HepG2 (cell line): ENCODE data around the gene YEATS4. TPM values are rescaled to one million over a fixed set of nuclear protein-coding genes. Genes with fewer than 3 reads are reported as not detected.

Experiments
- ARID4A ChIP-seq: sonication (generic); formaldehyde crosslinking; IDR thresholded peaks from 2 replicates; pipeline ENCODE4 v1.5.0; 2020; ENCODE audit warnings: mild to moderate bottlenecking, missing genetic modification reagents, borderline replicate concordance
- BCL6 ChIP-seq: IDR thresholded peaks from 2 replicates; pipeline ENCODE4 v1.6.1; 2016; ENCODE audit warnings: missing genetic modification reagents, missing compliant biosample characterization
- DNMT1 ChIP-seq: sonication (generic); formaldehyde crosslinking; IDR thresholded peaks from 2 replicates; pipeline ENCODE4 v1.5.1; 2020; ENCODE audit warnings: mild to moderate bottlenecking, missing genetic modification reagents
- ETS1 ChIP-seq: sonication (generic); formaldehyde crosslinking; IDR thresholded peaks from 2 replicates; pipeline ENCODE4 v1.4.0; 2020; ENCODE audit warnings: missing genetic modification reagents
- HDAC6 ChIP-seq: fragments of 200-600 bp; sonication (generic); IDR thresholded peaks from 2 replicates; pipeline ENCODE4 v1.7.0; 2017; ENCODE audit warnings: mild to moderate bottlenecking, antibody characterized with exemption, low read length, low read depth
- KDM4B ChIP-seq: sonication (generic); formaldehyde crosslinking; IDR thresholded peaks from 2 replicates; pipeline ENCODE4 v1.4.0; 2020; ENCODE audit warnings: missing genetic modification reagents
- KLF15 ChIP-seq: sonication (generic); formaldehyde crosslinking; IDR thresholded peaks from 2 replicates; pipeline ENCODE4 v1.8.1; 2023; ENCODE audit warnings: borderline replicate concordance, mild to moderate bottlenecking, inconsistent platforms, missing genetic modification reagents, mixed read lengths
- MBD4 ChIP-seq: IDR thresholded peaks from 2 replicates; pipeline ENCODE4 v1.6.1; 2012; ENCODE audit warnings: low read length, inconsistent platforms, borderline replicate concordance
- PHB2 ChIP-seq: fragments of 450-650 bp; IDR thresholded peaks from 2 replicates; pipeline ENCODE4 v1.6.1; 2018; ENCODE audit not compliant: partially characterized antibody
- PHF21A ChIP-seq: sonication (generic); formaldehyde crosslinking; IDR thresholded peaks from 2 replicates; pipeline ENCODE4 v1.5.0; 2020; ENCODE audit warnings: mild to moderate bottlenecking, missing genetic modification reagents
- RFXANK ChIP-seq: IDR thresholded peaks from 2 replicates; pipeline ENCODE4 v1.6.1; 2016
- SP4 ChIP-seq: sonication (generic); formaldehyde crosslinking; IDR thresholded peaks from 2 replicates; pipeline ENCODE4 v1.8.1; 2023; ENCODE audit warnings: mild to moderate bottlenecking, missing genetic modification reagents
- SP5 ChIP-seq: IDR thresholded peaks from 2 replicates; pipeline ENCODE4 v1.6.1; 2016; ENCODE audit warnings: low read depth, borderline replicate concordance
- TEAD2 ChIP-seq: sonication (generic); formaldehyde crosslinking; IDR thresholded peaks from 2 replicates; pipeline ENCODE4 v1.9.0; 2021; ENCODE audit warnings: missing genetic modification reagents
- ZC3H13 ChIP-seq: sonication (generic); formaldehyde crosslinking; IDR thresholded peaks from 2 replicates; pipeline ENCODE4 v1.8.1; 2023; ENCODE audit warnings: mild to moderate bottlenecking, missing genetic modification reagents, moderate library complexity
- ZNF564 ChIP-seq: sonication (generic); formaldehyde crosslinking; IDR thresholded peaks from 2 replicates; pipeline ENCODE4 v1.8.1; 2023; ENCODE audit warnings: mild to moderate bottlenecking, missing genetic modification reagents
- ZNF879 ChIP-seq: sonication (generic); formaldehyde crosslinking; IDR thresholded peaks from 2 replicates; pipeline ENCODE4 v1.8.1; 2023; ENCODE audit warnings: missing genetic modification reagents
- ZSCAN30 ChIP-seq: sonication (generic); formaldehyde crosslinking; IDR thresholded peaks from 2 replicates; pipeline ENCODE4 v1.5.0; 2020; ENCODE audit warnings: mild to moderate bottlenecking, missing genetic modification reagents
- ZXDC ChIP-seq: sonication (generic); formaldehyde crosslinking; IDR thresholded peaks from 2 replicates; pipeline ENCODE4 v1.5.0; 2020; ENCODE audit warnings: mild to moderate bottlenecking, missing genetic modification reagents
- polyA plus RNA-seq, 8 experiments: library from polyadenylated mRNA; depleted of rRNA in 3 of 8; stranded (reverse) in 7 of 8; unstranded in 1 of 8; fragments of >200 nt; fragmentation: Illumina TruSeq in 4 of 8; extraction: Trizol in 4 of 8; gene quantifications; 2 replicates each; pipeline versions ENCODE4 v1.2.1 to v1.2.3, GENCODE V29; 2011 to 2016; ENCODE audit warnings: low read depth in 4 of 8, missing spikeins in 1 of 8, mixed read lengths in 1 of 8; ENCODE audit not compliant: insufficient read depth in 1 of 8
- total RNA-seq, 5 experiments: library from RNA; depleted of rRNA; stranded (reverse); fragments of >200 nt; fragmentation: Illumina TruSeq; extraction: Trizol; gene quantifications; 2 replicates each; pipeline ENCODE4 v1.2.3, GENCODE V29; 2016; ENCODE audit warnings: low read depth in 1 of 5
- TF ChIP-seq, protein P1 (sequence below): sonication (generic); formaldehyde crosslinking; IDR thresholded peaks from 2 replicates; pipeline ENCODE4 v1.5.1; 2020; ENCODE audit warnings: missing genetic modification reagents, mild to moderate bottlenecking, borderline replicate concordance
- TF ChIP-seq, protein P2 (sequence below): sonication (generic); formaldehyde crosslinking; IDR thresholded peaks from 2 replicates; pipeline ENCODE4 v1.4.0; 2020; ENCODE audit warnings: mild to moderate bottlenecking, missing genetic modification reagents

YEATS4 gene
- total and polyA plus RNA-seq, 2 of the 13 experiments (the other 11 are each of a cell fraction or from before 2014, with no cell fraction given), result 16.8 to 45.0 TPM

DNA sequence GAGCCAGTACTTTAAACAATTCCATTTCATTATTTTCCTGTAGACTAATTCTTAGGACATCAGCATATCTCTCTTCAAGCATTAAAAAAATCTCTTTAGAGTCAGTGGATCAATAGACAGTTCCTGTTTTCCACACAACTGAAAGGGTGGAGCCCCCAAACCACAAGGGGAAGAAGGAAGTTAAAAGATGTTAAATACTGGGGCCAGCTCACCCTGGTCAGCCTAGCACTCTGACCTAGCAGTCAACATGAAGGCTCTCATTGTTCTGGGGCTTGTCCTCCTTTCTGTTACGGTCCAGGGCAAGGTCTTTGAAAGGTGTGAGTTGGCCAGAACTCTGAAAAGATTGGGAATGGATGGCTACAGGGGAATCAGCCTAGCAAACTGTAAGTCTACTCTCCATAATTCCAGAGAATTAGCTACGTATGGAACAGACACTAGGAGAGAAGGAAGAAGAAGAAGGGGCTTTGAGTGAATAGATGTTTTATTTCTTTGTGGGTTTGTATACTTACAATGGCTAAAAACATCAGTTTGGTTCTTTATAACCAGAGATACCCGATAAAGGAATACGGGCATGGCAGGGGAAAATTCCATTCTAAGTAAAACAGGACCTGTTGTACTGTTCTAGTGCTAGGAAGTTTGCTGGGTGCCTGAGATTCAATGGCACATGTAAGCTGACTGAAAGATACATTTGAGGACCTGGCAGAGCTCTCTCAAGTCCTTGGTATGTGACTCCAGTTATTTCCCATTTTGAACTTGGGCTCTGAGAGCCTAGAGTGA lies 11.2 kb upstream of the YEATS4 start, which contains the start of gene LYZ (continued):
- TF ChIP-seq ETS1 (CRISPR knock-in tag) (no peak), SP4 (CRISPR knock-in tag) (0 out of 2 replicates have a peak, but pooled peaks have one; percentile 59), KLF15 (CRISPR knock-in tag) (no peak), BCL6 (peak; percentile 74), ARID4A (CRISPR knock-in tag) (peak; percentile 57; the same call in 1 of the 2 replicates), PHF21A (peak; percentile 78), HDAC6 (no peak; the same call in 1 of the 2 replicates), RFXANK (CRISPR knock-in tag) (no peak; the same call in 1 of the 2 replicates), ZSCAN30 (no peak), SP5 (CRISPR knock-in tag) (peak; percentile 91), ZC3H13 (CRISPR knock-in tag) (no peak; the same call in 1 of the 2 replicates), DNMT1 (CRISPR knock-in tag) (no peak), ZNF879 (no peak), TEAD2 (CRISPR knock-in tag) (no peak), ZXDC (CRISPR knock-in tag) (no peak), ZNF564 (CRISPR knock-in tag) (0 out of 2 replicates have a peak, but pooled peaks have one; percentile 50), KDM4B (peak; percentile 77; the same call in 1 of the 2 replicates), PHB2 (no peak), MBD4 (peak; percentile 68)
- TF ChIP-seq, protein P1, sequence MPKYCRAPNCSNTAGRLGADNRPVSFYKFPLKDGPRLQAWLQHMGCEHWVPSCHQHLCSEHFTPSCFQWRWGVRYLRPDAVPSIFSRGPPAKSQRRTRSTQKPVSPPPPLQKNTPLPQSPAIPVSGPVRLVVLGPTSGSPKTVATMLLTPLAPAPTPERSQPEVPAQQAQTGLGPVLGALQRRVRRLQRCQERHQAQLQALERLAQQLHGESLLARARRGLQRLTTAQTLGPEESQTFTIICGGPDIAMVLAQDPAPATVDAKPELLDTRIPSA, result no peak
- TF ChIP-seq, protein P2, sequence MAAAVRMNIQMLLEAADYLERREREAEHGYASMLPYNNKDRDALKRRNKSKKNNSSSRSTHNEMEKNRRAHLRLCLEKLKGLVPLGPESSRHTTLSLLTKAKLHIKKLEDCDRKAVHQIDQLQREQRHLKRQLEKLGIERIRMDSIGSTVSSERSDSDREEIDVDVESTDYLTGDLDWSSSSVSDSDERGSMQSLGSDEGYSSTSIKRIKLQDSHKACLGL, result no peak
